GM12874 (cell line): ENCODE measurements around the gene ZNF770.

Experiments
- TF ChIP-seq, protein P1 (sequence below): IDR thresholded peaks from 2 replicates; pipeline ENCODE4 v1.5.1; 2011; ENCODE audit warnings: low read depth, mild to moderate bottlenecking, control low read depth, low read length, moderate library complexity; ENCODE audit not compliant: insufficient read depth

Gene ZNF770, protein sequence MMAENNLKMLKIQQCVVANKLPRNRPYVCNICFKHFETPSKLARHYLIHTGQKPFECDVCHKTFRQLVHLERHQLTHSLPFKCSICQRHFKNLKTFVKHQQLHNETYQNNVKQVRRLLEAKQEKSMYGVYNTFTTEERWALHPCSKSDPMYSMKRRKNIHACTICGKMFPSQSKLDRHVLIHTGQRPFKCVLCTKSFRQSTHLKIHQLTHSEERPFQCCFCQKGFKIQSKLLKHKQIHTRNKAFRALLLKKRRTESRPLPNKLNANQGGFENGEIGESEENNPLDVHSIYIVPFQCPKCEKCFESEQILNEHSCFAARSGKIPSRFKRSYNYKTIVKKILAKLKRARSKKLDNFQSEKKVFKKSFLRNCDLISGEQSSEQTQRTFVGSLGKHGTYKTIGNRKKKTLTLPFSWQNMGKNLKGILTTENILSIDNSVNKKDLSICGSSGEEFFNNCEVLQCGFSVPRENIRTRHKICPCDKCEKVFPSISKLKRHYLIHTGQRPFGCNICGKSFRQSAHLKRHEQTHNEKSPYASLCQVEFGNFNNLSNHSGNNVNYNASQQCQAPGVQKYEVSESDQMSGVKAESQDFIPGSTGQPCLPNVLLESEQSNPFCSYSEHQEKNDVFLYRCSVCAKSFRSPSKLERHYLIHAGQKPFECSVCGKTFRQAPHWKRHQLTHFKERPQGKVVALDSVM

DNA sequence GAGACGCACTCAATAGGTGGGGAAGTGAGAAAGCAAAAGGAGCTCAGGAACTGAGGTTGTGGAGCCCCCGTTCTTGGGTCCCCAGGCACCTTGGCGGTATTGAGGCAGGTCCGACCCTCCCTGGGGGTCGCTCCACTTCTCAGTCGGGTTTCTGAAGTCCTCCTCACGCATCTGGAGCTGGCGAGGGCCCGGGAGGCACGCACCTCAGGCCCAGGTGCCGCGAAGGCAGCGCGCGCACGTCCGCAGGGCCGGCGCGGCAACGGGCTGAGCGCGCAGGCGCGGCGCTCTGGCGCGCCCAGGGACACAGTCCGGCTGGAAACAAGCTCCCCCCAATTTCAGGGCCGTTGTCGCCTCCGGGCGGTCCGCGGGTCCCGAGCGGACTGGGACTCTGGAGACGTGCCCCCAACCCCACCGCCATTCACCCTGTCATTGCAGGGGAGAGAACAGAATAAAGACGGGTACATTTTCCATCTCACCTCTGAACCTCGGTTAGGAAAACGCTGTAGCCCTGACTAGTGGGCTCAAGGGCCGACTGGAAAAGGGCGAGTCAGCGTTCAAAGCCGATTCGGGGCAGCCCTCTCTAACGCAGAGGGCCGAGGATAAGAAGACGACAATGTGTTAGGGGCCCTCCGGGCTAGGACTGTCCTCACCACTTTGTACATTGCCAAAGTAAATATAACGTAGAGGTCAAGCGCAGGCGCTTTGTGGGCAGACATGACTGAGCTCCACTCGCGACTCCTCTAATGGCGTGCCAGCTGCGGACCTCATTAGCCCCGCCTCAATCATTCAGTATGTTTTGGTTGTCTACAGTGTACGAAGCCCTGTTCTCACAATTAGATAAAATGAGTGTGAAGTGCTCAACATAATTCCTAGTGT lies at the start of gene ZNF770:
ZNF770 (minus strand) TSS at position 261 of the 876 bp plus-strand sequence. CDS start 4,853 bp downstream, outside the sequence.
- TF ChIP-seq, protein P1, sequence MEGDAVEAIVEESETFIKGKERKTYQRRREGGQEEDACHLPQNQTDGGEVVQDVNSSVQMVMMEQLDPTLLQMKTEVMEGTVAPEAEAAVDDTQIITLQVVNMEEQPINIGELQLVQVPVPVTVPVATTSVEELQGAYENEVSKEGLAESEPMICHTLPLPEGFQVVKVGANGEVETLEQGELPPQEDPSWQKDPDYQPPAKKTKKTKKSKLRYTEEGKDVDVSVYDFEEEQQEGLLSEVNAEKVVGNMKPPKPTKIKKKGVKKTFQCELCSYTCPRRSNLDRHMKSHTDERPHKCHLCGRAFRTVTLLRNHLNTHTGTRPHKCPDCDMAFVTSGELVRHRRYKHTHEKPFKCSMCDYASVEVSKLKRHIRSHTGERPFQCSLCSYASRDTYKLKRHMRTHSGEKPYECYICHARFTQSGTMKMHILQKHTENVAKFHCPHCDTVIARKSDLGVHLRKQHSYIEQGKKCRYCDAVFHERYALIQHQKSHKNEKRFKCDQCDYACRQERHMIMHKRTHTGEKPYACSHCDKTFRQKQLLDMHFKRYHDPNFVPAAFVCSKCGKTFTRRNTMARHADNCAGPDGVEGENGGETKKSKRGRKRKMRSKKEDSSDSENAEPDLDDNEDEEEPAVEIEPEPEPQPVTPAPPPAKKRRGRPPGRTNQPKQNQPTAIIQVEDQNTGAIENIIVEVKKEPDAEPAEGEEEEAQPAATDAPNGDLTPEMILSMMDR = no peak

- TF ChIP-seq, protein P1 = no peak
Observed at GRCh38 chr15:35028235-35028984, 40.3 kb upstream of the ZNF770 start.

DNA sequence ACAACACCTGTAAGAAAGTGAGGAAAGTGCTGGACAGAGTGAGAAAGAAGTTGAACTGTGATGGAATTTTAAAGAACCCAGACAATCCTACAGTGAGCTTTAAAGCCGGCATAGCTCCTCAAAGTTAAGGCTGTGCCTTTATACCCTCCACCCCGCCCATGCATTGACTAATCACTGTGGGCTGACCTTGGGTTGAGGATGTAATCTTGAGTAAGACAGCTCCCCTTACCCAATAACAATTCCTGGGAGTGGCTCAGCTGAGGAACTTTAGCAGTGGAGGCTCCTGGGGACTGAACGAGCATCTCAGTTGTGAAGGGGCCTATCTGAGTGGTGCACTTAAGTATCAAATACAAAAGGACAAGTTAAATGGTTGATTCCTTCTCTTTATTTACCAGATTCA lies 35.7 kb upstream of the ZNF770 start:
- TF ChIP-seq, protein P1 = no peak

DNA sequence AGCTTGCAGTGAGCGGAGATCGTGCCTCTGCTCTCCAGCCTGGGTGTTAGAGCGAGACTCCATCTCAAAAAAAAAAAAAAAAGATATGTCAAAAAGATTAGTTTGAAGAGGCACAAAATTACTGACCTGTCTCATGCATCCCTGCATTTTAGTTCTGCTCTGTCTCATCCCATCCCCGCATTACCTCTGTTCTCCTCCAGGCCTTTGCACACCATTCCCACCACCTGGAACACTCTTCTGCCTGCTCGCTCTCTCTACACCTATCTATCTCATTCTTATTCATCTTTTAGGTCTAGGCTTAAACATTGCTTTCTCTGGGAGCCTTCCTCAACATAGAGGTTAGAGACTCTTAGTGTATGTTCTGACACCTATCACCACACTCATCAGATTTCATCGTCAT lies 32.9 kb upstream of the ZNF770 start:
- TF ChIP-seq, protein P1 = no peak

DNA sequence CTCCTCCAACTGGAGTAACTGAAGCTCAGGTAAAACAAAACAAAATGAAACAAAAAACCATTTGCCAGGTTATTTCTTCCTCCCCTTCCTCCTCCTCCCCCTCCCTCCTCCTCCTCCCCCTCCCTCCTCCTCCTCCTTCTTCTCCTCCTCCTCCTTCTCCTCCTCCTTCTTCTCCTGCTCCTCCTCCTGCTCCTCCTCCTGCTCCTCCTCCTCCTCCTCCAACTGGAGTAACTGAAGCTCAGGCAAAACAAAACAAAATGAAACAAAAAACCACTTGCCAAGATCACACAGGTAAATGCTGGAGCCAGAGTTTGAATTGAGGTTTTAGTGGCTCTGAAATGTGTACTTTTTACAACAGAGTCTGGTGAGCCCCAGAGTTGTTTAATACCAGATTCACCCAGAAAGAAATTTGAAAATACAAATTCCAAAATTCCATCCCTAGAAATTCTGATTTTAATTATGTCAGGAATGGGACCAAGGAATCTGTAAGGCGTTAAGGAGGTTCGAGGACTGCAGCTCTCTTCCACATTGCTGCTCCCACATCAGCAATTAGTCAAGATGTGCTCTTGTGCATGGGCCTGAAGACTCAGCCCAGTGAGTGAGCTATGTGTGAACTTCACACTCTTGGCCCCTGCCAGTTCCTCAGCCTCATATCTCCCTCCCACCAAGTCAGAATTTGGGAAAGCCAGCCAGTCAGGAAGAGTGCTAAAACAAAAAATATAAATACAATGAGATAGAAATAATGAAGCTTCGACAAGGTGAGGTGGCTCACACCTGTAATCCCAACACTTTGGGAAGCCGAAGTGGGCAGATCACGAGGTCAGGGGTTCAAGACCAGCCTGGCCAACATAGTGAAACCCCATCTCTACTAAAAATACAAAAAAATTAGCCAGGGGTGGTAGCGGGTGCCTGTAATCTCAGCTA lies 31.6 kb upstream of the ZNF770 start:
- TF ChIP-seq, protein P1 = no peak

DNA sequence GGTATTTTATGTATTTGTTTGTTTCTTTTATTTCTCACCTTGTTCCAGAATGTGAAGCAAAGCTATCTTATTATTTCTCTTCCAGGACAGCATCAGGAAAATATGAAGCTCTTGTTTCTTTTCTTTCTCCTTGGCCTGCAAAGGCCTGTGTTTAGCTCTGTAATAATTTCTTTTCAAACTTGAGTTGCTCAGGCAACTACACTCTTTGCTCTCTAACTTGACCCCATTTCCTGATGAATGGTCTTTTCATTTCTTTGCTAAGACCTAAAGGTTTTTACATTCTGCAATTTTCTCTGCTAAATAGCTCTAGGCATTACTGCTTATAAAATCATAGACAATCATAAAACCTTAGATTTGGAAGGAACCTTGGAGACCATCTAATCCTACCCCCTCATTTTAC lies 26.2 kb upstream of the ZNF770 start:
- TF ChIP-seq, protein P1 = no peak
